ENCODE data around the gene ANKRD13D.

DNA sequence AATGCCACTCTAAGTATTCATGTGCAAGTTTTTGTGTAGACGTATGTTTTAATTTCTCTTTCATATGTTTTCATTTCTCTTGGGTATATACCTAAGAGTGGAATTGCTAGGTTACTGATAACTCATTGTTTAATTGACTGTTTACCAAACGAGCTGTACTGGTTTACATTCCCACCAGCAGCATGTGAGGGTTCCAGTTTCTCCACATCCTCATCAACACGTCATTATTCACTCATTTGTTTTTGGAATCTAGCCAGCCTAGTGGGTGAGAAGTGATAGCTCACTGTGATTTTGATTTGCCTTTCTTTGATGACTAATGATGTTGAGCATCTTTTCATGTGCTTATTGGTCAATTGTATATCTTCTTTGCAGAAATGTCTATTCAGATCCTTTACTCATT lies 4.0 kb downstream of the ANKRD13D start:
- no peak for TF ChIP-seq POLR2A (IDR thresholded peaks at IDR 0.05)
- TF ChIP-seq, protein P1, sequence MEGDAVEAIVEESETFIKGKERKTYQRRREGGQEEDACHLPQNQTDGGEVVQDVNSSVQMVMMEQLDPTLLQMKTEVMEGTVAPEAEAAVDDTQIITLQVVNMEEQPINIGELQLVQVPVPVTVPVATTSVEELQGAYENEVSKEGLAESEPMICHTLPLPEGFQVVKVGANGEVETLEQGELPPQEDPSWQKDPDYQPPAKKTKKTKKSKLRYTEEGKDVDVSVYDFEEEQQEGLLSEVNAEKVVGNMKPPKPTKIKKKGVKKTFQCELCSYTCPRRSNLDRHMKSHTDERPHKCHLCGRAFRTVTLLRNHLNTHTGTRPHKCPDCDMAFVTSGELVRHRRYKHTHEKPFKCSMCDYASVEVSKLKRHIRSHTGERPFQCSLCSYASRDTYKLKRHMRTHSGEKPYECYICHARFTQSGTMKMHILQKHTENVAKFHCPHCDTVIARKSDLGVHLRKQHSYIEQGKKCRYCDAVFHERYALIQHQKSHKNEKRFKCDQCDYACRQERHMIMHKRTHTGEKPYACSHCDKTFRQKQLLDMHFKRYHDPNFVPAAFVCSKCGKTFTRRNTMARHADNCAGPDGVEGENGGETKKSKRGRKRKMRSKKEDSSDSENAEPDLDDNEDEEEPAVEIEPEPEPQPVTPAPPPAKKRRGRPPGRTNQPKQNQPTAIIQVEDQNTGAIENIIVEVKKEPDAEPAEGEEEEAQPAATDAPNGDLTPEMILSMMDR (IDR thresholded peaks at IDR 0.05) = no peak
